Astrocyte of the cerebellum (primary cell): ENCODE data around the gene CCNI2.

ENCODE experiments used
- DNase-seq: peaks from one replicate; pipeline ENCODE4 v3.0.0-alpha.2; 2011; ENCODE audit warnings: low read depth
- H3K4me3 ChIP-seq: 2 replicates; pipeline ENCODE4 v1.5.1; 2011; ENCODE audit warnings: mild to moderate bottlenecking, low read depth, low read length, moderate library complexity
- in situ Hi-C: cut with HindIII; loops from 2 replicates; pipeline ENCODE4 v1.10.0; 2017; ENCODE audit warnings: low sequenced_read_pairs
- TF ChIP-seq, protein P1 (sequence below): IDR thresholded peaks from 2 replicates; pipeline ENCODE4 v1.5.1; 2012; ENCODE audit warnings: low read length, low read depth, moderate library complexity, mild to moderate bottlenecking; ENCODE audit errors: missing control alignments

The CCNI2 gene

DNA sequence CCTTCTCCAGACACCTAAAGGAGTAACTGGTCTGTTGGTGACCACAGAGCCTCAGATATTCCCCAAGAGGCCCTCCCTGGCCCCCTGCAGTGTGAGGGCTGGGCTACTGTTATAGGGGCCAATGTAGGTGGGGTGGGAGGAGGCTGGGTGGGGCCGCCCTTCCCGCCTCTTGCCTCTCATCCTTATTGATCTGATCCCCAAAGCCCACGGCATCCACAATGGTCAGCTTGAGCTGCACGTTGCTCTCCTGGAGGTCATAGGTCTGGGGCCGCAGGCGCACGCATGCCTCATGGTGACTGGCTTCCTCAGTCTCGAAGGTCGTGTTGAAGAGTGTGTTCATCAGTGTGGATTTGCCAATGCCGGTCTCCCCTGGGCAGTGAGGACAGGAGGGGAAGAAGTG, 16.8 kb downstream of the CCNI2 start:
- TF ChIP-seq, protein P1, sequence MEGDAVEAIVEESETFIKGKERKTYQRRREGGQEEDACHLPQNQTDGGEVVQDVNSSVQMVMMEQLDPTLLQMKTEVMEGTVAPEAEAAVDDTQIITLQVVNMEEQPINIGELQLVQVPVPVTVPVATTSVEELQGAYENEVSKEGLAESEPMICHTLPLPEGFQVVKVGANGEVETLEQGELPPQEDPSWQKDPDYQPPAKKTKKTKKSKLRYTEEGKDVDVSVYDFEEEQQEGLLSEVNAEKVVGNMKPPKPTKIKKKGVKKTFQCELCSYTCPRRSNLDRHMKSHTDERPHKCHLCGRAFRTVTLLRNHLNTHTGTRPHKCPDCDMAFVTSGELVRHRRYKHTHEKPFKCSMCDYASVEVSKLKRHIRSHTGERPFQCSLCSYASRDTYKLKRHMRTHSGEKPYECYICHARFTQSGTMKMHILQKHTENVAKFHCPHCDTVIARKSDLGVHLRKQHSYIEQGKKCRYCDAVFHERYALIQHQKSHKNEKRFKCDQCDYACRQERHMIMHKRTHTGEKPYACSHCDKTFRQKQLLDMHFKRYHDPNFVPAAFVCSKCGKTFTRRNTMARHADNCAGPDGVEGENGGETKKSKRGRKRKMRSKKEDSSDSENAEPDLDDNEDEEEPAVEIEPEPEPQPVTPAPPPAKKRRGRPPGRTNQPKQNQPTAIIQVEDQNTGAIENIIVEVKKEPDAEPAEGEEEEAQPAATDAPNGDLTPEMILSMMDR: no peak
- in situ Hi-C loops: no loop called here
- DNase-seq: no peak

DNA sequence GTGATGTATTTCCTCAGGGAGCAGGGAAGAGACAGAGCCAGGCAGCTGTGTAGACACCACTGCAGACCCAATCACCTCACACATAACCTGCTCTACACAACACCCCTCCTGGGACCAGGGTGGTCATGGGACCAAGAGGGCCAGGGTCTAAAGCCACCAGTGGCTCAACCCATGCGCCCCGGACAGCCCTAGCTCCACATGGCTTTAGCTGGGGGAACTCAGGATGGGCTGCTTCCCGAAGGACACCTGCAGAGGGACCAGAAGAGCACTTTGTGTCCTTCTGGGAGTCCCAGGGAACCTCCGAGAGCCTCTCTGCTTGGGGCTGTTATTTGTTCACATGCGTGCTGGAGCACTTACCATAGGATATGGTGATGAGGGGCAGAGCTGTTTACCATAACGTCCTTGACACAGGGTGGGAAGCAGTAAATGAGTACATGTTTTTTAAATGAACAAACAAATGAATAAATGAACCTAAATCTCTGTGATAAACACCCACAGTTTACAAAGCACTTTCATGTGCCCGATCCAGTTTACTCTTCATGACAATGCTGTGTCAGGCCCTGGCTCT, 17.5 kb downstream of the CCNI2 start:
- TF ChIP-seq, protein P1: no peak
- no peak for DNase-seq
- H3K4me3 ChIP-seq: no peak overlapping the region
- in situ Hi-C loops: no loop called here

More for the DNA sequence above, 16.8 kb downstream of the CCNI2 start:
- no peak overlapping the region for H3K4me3 ChIP-seq

DNA sequence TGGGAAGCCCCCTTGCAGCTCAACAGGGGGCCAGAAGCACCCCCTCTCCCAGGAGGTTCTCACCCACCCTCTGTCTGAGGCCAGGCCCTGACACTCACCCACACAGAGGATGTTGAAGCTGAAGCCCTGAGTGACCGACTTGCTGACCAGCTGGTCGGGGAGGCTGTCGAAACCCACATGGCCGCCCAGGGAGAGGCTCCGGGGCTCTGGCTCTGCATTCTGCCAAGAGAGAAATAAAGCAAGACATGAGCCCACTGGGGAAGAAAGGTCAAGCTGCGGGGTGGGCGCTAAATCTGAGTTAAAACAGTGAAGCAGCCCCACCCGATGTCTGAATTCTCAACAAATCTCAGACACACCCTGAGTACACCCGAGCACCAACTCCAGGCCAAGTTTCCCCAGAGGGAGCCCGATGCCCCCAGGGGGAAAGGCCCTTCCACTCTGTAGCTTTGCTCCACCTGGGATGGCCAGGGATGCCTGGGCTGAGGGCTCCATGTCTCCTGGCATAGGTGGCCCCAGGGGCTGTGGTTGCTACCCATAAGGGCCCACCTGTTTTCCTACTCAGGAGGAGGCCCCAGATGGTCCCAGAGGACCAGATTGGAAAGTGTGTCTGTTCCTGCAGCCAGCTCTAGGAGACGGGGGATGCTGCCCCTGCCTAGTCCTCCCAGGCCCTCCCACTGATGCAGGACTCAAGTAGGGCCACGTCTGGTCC, 18.2 kb downstream of the CCNI2 start:
- H3K4me3 ChIP-seq: no peak overlapping the region
- in situ Hi-C loops: no loop called here
- TF ChIP-seq, protein P1: no peak
- DNase-seq: no peak

DNA sequence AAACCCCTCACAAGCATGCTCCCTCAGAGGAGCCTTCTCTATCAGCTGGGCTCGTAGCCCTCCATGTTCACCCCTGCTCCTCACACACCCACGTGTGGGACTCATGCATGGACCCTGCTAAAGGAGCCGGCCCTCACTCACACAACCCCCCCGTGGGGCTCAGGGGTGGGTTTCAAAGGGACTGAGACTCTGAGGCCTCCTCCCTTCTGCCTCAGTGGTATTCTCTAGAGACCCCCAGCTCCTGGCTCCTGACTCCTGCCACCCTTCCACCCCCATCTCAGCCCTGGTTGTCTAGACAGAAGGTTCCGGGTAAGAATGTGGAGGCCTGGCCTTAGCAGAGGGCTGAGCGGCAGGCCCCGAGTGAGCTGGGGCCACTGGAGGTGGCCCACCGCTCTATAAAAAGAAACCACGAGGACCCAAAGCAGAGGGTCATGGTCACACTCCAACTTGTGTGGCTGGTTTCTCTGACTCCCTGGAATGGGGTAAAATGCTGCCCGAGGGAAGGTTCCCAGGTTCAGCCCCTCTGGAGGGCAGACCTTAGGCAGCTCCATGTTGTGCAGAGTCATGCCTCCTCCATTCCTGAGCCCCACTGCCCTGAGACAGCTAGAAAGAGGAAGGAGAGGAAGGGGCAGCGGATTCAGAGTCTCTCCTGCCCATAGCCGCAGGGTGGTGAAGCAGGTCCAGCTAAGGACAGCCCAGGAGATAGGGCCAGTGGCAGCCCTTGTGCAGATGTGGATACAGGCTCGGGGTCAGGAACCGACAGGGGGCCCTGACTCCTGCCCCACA, 19.0 kb downstream of the CCNI2 start:
- TF ChIP-seq, protein P1: no peak
- in situ Hi-C loops: no loop called here
- no peak overlapping the region for H3K4me3 ChIP-seq
- DNase-seq: no peak

DNA sequence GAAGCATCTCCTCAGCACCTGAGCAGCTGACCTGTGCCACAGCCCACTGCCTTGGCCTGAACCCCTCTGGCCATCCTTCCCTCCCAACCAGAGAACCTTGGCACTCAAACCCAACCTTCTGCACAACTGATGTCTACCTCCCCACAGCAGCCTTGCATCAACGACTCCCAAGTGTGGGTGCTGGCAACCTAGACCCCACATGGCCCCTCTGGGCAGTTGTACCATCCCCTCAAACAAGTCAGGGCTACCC, 19.5 kb downstream of the CCNI2 start:
- DNase-seq: no peak
- TF ChIP-seq, protein P1: no peak
- no peak overlapping the region for H3K4me3 ChIP-seq
- in situ Hi-C loops: no loop called here

DNA sequence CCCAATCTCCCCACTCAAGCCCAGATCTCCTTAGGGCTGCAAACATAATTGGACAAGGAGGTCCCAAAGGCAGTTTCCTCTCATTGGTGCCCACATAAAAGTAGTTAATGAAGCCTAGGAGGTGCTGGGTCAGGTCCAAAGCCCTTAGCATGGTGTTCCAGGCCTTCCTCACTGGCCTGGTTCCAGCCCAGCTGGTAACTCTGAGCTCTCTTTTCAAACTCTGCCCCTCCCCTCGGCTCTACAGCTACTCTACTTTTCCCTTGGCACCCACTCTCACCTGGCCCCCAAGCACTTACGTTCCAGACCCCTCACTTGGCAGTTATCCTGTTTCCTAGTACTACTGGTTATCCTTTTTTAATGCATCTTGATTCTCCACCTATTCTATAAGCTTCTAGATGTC, 19.9 kb downstream of the CCNI2 start:
- in situ Hi-C loops: no loop called here
- TF ChIP-seq, protein P1: no peak
- H3K4me3 ChIP-seq: no peak overlapping the region
- no peak for DNase-seq
